DMS153 treated with DMSO at 0.1 percent for 48 hours (cell line): ENCODE measurements around the gene NKX3-2.
A peak's percentile ranks its signal among the peaks of the same experiment; 100 is the strongest.
"Not testable (repeated sequence)": the region's sequence is repeated elsewhere in the genome, so short reads cannot be mapped to it uniquely, and the experiment has no call there.

ENCODE experiments used
- DNase-seq: peaks from one replicate; lab custom pipeline; 2025; ENCODE audit not compliant: unreplicated experiment; lab: John Stamatoyannopoulos, UW

Gene NKX3-2

DNA sequence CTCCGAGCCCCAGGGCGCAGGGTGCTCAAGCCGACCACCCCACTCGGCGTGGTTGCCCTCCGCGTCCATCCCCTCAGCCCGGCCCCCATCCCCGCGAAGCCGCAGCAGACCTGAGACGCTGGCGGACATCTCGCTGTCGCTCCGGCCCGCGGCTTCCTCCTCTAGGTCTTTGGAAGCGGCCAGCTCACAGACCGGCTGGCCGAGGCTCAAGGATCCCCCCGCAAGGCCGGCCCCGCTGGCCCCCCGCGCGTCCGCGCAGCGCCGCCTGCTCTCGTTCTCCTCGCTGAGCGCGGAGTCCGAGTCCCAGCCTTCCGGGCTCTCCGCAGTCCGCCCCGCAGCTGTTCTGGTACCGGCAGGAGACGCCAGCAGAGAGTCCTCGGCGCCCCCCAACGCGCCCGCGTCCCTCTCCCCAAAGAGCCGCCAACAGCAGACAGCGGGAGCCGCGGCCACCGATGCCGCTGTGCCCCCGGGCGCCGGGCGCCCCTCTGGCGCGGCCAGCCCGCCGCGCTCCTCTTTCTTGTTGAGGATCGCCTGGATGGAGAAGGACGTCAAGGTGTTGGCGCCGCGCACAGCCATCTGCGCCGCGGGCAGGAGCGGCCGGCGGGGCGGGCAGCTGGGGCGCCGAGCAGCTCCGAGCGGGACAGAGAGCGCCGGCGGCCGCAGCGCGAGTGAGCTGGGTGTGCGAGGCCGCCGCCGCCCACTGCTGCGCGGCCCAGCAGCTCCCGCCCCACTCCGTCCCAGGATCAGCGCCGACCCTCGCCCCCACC is at the start of gene NKX3-2:
Gene NKX3-2 (minus strand): TSS at position 670 of the 767 bp plus-strand sequence. CDS start 94 bp downstream, at position 576.
- DNase-seq, result no peak

DNA sequence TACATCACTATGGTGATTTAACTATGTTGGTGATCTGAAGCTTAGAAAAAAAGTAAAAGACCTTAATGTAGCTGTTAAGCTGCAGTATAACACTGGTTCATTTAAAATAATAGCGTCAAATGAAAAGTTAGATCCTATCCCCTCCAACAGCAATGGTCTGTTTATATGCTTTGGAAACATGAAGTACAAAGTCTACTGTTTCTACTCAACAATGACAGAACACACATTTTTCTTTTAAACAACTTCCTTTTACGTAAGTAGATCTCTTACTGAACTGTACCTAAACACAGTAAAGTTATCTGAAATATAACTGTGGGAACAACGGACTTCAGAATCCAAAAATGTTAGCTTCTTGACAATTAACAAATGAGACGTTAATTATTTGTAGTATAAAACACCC is 47.9 kb upstream of the NKX3-2 start:
- DNase-seq, result no peak

DNA sequence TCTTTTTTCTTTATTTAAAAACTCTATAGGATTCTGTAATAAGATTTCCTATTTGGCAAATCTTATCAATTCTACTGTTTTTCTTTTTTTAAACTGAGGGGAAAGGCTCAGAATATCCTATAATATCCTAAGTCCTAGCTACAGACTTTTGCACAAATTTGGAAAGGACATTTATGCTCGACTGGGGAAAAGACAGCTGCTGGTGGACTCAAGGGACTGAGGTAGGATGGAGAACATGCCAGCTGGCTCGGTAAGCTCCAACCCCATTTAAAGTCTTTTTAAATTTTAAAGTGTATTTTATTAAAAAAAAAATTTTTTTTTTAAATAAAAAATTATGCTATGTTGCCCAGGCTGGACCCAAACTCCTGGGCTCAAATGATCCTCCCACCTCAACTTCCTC is 46.5 kb upstream of the NKX3-2 start:
- DNase-seq, result no peak

- no peak for DNase-seq
Measured at GRCh38 chr4:13588954-13589353, 44.6 kb upstream of the NKX3-2 start.

DNA sequence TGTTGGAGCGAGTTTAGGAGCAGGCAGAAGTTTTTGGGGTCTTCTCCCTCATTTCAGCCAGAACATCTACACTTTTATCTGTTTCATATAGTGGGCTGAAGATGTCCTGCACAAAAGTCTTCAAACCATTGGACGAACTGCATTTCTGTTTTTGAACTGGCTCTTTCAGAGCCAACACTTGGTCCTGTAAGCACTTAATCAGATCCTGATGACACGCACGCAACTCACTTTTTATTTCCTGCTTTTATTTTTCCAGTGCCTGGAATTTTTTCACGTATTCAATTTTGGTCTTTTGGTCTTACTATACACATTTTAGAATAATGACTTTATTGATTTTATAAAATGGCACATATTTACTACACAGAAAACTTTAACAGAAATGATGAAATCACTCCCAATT is 40.2 kb upstream of the NKX3-2 start:
- DNase-seq, result no peak

- no peak for DNase-seq
Measured at GRCh38 chr4:13580036-13580435, 35.7 kb upstream of the NKX3-2 start.

GRCh38 chr4:13577660-13578059 is 33.4 kb upstream of the NKX3-2 start:
- no peak for DNase-seq

- no peak for DNase-seq
Measured at GRCh38 chr4:13570916-13571315, 26.6 kb upstream of the NKX3-2 start.

- DNase-seq, result no peak
Measured at GRCh38 chr4:13567125-13567524, 22.8 kb upstream of the NKX3-2 start.

DNA sequence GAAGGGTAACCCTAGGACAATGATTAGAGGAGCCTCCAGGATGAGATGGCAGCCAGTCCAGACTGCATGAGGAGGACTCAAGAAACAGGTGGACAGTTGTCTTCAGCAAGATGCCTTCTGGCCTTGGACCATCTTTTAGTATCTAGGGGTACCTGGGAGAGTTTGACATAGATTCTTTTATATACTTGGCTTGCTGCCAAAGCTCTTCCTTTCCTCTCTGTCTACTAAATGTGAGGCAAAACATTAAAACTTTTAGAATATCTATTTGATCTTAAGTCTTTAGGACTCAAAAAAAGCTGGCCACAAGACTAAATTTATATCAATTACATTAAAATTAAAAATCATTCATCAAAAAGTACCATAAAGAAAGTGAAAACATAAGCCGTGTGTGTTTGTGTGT is 18.6 kb upstream of the NKX3-2 start:
- DNase-seq, result no peak

DNA sequence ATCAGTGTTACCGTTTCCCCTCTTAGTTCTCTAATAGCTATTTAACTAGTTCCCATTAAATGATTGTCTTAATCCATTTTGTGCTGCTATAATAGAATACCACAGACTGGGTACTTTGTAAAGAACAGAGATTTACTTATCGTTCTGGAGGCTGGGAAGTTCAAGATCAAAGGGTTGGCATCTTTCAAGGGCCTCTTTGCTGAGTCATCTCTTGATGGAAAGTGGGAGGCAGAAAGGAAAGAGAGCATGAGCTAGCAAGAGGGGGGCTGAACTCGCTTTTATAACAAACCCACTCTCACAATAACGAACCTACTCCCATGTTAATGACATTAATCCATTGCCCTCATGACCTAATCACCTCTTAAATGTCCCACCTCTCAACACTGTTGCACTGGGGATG is 17.4 kb upstream of the NKX3-2 start:
- DNase-seq, result no peak

DNA sequence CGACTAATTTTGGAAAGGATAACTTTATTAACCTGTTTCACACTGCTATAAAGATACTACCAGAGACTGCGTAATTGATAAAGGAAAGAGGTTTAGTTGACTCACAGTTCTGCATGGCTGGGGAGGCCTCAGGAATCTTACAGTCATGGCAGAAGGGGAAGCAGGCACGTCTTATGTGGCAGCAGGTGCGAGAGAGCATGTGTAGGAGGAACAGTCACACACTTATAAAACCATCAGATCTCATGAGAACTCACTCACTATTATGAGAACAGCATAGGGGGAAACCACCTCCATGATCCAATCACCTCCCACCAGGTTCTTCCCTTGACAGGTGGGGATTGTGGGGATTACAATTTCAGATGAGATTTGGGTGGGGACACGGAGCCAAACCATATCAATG is 15.8 kb upstream of the NKX3-2 start:
- not testable (repeated sequence) for DNase-seq

DNA sequence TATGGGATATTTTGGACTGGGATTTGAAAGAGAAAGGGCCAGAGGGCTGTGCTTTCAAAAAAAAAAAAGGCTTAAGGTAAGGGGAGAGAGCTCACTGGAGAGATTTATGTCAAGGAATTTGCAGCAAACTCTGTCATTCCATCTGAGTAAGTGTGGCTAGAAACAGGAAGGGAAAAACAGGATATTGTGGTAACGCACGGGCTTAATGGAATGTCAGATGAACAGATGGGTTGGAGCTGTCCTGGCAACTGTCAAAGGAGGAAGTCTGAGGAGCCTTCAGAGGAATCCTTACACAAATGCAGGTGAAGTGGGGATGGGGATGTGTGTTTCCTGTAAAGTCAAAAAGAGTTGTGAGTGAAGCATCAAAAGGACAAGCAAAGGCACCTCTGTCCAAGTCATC is 15.1 kb upstream of the NKX3-2 start:
- no peak for DNase-seq

- no peak for DNase-seq
Measured at GRCh38 chr4:13558881-13559280, 14.6 kb upstream of the NKX3-2 start.

- no peak for DNase-seq
Measured at GRCh38 chr4:13555325-13555724, 11.0 kb upstream of the NKX3-2 start.

- DNase-seq, result no peak
Measured at GRCh38 chr4:13553081-13553480, 8.8 kb upstream of the NKX3-2 start.

- DNase-seq, result peak; percentile 58
Measured at GRCh38 chr4:13548984-13549546, 4.8 kb upstream of the NKX3-2 start.

GRCh38 chr4:13548059-13548983 is 4.0 kb upstream of the NKX3-2 start:
- DNase-seq, result no peak

DNA sequence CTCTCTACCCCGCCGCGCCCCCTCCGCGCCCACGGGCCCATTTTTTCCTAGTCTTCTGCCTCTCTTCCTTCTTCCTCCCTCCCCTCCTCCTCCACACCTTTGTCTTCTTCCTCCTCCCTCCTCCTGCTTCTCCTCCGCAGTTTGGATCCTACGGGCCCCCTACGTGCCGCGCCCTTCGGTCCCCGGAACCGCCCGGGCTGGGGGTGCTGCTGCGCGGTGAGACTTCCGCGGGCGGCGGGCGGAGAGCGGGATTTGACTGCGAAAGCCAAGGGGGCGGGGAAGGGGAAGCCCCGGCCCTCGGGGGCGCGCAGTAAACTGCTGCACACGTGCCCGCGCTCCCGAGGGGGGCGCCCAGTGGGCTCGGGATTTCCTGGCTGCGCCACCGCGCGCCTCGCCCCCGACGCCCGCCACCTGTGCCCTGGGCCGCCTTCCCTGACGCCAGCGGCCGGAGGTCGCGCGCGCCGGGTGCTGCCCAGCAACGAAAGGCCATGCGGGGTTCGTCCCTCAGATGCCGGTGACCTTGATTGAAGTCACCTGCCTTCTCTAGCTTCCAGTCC is 3.3 kb upstream of the NKX3-2 start:
- DNase-seq, result no peak

GRCh38 chr4:13546941-13547484 is 2.7 kb upstream of the NKX3-2 start:
- no peak for DNase-seq
